ENCODE results near the gene KCNT2. TPM values are rescaled to one million over a fixed set of nuclear protein-coding genes. Genes with fewer than 3 reads are reported as not detected.

The KCNT2 gene
- total and polyA plus RNA-seq, 2 donors (not counting 3 experiments of a cell fraction or from before 2014, with no cell fraction given), result 0.46 to 1.6 TPM

DNA sequence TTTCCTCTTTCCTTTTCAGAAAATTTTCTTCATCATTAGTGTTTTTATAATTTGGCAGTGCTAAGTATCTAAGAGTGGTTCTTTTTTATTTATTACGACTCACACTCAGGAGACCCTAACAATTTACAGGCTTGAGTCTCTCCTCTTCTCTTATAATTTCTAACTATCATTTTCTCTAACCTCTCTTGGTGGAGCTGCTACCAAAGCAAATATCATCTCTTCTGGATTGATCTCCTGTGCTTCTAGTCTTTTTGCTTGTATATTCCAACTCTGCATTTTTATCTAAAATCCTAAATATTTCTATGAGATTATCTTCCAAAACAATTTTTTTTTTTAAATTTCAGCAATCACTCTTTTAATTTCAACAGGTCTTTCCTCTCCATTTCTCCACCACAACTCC is 250.3 kb downstream of the KCNT2 start:
- H3K4me1 ChIP-seq (ENCODE audit: control insufficient read depth, extremely low read depth, insufficient read depth, low read length), result no peaks in the 10 kb centered on the region
- H3K36me3 ChIP-seq (ENCODE audit: control insufficient read depth in 2 of 2, extremely low read depth in 1 of 2, insufficient read depth in 2 of 2, low read length in 2 of 2), result no peaks in the 10 kb centered on the region
- no peaks in the 10 kb centered on the region for H3K9me3 ChIP-seq (replicated peaks; ENCODE audit: control insufficient read depth, insufficient read depth, low read length)
- no peak overlapping the region for H3K27ac ChIP-seq (ENCODE audit: insufficient read depth, low read depth, low read length)
- DNase-seq (ENCODE audit: low read depth, low spot score) (no peak), FAIRE-seq (no peak)
- H3K79me2 ChIP-seq (ENCODE audit: control insufficient read depth, insufficient read depth, low read length), result no peaks in the 10 kb centered on the region
- dilution Hi-C loops (cut with MboI; ENCODE audit: extremely low pct_ligation_motif_present, low sequenced_read_pairs) (no loop called here), intact Hi-C loops (cut with micrococcal nuclease) (loop anchor here (5.0 kb wide), 2 partner anchors 199 to 249 kb away; partner anchors contain the start of gene KCNT2)
- H3K27me3 ChIP-seq (ENCODE audit: control insufficient read depth in 2 of 2, insufficient read depth in 2 of 2, low read length in 2 of 2), result no peaks in the 10 kb centered on the region
- no peaks in the 10 kb centered on the region for H3K9me1 ChIP-seq (replicated peaks; ENCODE audit: control insufficient read depth, extremely low read depth, insufficient read depth, low read length)
- POLR2A ChIA-PET, result no interaction called here
- H2AFZ ChIP-seq (ENCODE audit: low read depth, low read length), result no peak overlapping the region
- H3K4me3 ChIP-seq (replicated peaks in 1 of 3; ENCODE audit: insufficient read depth in 1 of 3, low read depth in 1 of 3, low read length in 3 of 3), result no peak overlapping the region
- CTCF ChIA-PET, result interaction anchor here (0.9 to 6.0 kb wide), 6 partner anchors 9 to 305 kb away, joined by 3 to 197 read pairs (median 22); no protein-coding TSS in a partner anchor
- no TSS peak for BruUV-seq (replicated peaks)
- no peak for TF ChIP-seq POLR2A (IDR thresholded peaks at IDR 0.05; ENCODE audit: low read depth, low read length)
- TF ChIP-seq MYC (IDR thresholded peaks at IDR 0.05; ENCODE audit: low read depth, low read length), result no peak
- no peak for TF ChIP-seq POLR2AphosphoS5 (IDR thresholded peaks at IDR 0.05; ENCODE audit: insufficient read depth, low read depth, low read length)
- TF ChIP-seq CTCF (IDR thresholded peaks at IDR 0.05; ENCODE audit: extremely low read depth in 1 of 2, insufficient read depth in 1 of 2, low read depth in 1 of 2, low read length in 2 of 2), result no peak
- no peak for TF ChIP-seq JUN (IDR thresholded peaks at IDR 0.05; ENCODE audit: borderline replicate concordance, insufficient read depth, insufficient read length, low read depth)
- no peak for TF ChIP-seq FOS (IDR thresholded peaks at IDR 0.05; ENCODE audit: borderline replicate concordance, insufficient read depth, low read length)
- H3K4me2 ChIP-seq (ENCODE audit: insufficient read depth, low read length), result no peak overlapping the region
- no peak overlapping the region for H3K9ac ChIP-seq (replicated peaks; ENCODE audit: extremely low read depth, insufficient read depth, low read length)
- no peaks in the 10 kb centered on the region for H4K20me1 ChIP-seq (replicated peaks; ENCODE audit: control insufficient read depth, extremely low read depth, insufficient read depth, low read length)
